GM18867 (cell line): ENCODE data around the gene LOXL4.
"Not testable (repeated sequence)": the region's sequence is repeated elsewhere in the genome, so short reads cannot be mapped to it uniquely, and the experiment has no call there.

ENCODE experiments used
- ATAC-seq: cut with Tn5 transposase; IDR thresholded peaks from one replicate; pipeline ENCODE4 v1.9.1; 2021; ENCODE audit warnings: mild to moderate bottlenecking, moderate library complexity; ENCODE audit not compliant: unreplicated experiment

LOXL4 gene

GRCh38 chr10:98248018-98248417 is 20.0 kb downstream of the LOXL4 start:
- ATAC-seq = no peak

GRCh38 chr10:98246911-98247805 is 20.8 kb downstream of the LOXL4 start:
- no peak for ATAC-seq

- no peak for ATAC-seq
Observed at GRCh38 chr10:98244586-98244985, 23.4 kb downstream of the LOXL4 start.

- no peak for ATAC-seq
Observed at GRCh38 chr10:98244141-98244540, 23.9 kb downstream of the LOXL4 start.

- ATAC-seq = no peak
Observed at GRCh38 chr10:98242823-98243222, 25.2 kb downstream of the LOXL4 start.

- ATAC-seq = no peak
Observed at GRCh38 chr10:98240524-98240923, 27.5 kb downstream of the LOXL4 start.

GRCh38 chr10:98238391-98238790 is 29.6 kb downstream of the LOXL4 start:
- ATAC-seq = no peak

GRCh38 chr10:98236862-98237261 is 31.1 kb downstream of the LOXL4 start:
- no peak for ATAC-seq

- ATAC-seq = no peak
Observed at GRCh38 chr10:98235846-98236245, 32.1 kb downstream of the LOXL4 start.

GRCh38 chr10:98231417-98231816 is 36.6 kb downstream of the LOXL4 start:
- ATAC-seq = no peak

- ATAC-seq = not testable (repeated sequence)
Observed at GRCh38 chr10:98228266-98228665, 39.7 kb downstream of the LOXL4 start.

GRCh38 chr10:98227713-98228112 is 40.3 kb downstream of the LOXL4 start:
- ATAC-seq = not testable (repeated sequence)

GRCh38 chr10:98226508-98227144 is 41.4 kb downstream of the LOXL4 start:
- no peak for ATAC-seq

GRCh38 chr10:98224996-98225395 is 43.0 kb downstream of the LOXL4 start:
- no peak for ATAC-seq

- ATAC-seq = no peak
Observed at GRCh38 chr10:98224509-98224908, 43.5 kb downstream of the LOXL4 start.

GRCh38 chr10:98223874-98224273 is 44.1 kb downstream of the LOXL4 start:
- ATAC-seq = no peak

GRCh38 chr10:98217801-98218200 is 50.2 kb downstream of the LOXL4 start:
- no peak for ATAC-seq

- no peak for ATAC-seq
Observed at GRCh38 chr10:98215373-98215772, 52.6 kb downstream of the LOXL4 start.

- no peak for ATAC-seq
Observed at GRCh38 chr10:98213740-98214139, 54.3 kb downstream of the LOXL4 start.

- no peak for ATAC-seq
Observed at GRCh38 chr10:98212196-98212595, 55.8 kb downstream of the LOXL4 start.

- no peak for ATAC-seq
Observed at GRCh38 chr10:98209441-98209840, 58.6 kb downstream of the LOXL4 start.

GRCh38 chr10:98208925-98209324 is 59.1 kb downstream of the LOXL4 start:
- no peak for ATAC-seq
